WI38 (cell line): ENCODE data around the gene KAT6B.

Experiments
- H3K4me3 ChIP-seq: 2 replicates; pipeline ENCODE4 v1.5.1; 2011; ENCODE audit warnings: low read depth, mild to moderate bottlenecking, control low read depth, low read length
- TF ChIP-seq, protein P1 (sequence below): IDR thresholded peaks from 2 replicates; pipeline ENCODE4 v1.5.1; 2012; ENCODE audit warnings: low read depth, mild to moderate bottlenecking, control low read depth, low read length

Gene KAT6B

DNA sequence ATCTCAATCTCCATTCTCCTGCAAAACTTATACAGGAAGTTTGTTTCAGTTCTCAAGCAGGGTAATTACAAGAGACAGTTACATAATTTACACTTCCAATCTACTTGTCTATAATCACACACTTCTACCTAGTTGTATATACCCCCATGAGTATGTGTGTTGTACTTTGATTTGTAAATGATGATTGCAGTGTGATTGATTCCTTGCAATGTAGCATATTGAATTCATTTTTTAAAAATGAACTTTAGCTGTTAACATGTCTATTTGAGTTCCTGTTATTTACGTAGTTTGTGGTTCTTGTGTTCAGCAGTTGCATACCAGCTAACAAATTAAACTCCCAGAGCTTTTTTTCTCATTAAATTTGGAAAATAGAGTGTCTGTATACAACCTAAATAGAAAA lies 182.6 kb downstream of the KAT6B start:
- H3K4me3 ChIP-seq = no peak overlapping the region
- TF ChIP-seq, protein P1, sequence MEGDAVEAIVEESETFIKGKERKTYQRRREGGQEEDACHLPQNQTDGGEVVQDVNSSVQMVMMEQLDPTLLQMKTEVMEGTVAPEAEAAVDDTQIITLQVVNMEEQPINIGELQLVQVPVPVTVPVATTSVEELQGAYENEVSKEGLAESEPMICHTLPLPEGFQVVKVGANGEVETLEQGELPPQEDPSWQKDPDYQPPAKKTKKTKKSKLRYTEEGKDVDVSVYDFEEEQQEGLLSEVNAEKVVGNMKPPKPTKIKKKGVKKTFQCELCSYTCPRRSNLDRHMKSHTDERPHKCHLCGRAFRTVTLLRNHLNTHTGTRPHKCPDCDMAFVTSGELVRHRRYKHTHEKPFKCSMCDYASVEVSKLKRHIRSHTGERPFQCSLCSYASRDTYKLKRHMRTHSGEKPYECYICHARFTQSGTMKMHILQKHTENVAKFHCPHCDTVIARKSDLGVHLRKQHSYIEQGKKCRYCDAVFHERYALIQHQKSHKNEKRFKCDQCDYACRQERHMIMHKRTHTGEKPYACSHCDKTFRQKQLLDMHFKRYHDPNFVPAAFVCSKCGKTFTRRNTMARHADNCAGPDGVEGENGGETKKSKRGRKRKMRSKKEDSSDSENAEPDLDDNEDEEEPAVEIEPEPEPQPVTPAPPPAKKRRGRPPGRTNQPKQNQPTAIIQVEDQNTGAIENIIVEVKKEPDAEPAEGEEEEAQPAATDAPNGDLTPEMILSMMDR = no peak

DNA sequence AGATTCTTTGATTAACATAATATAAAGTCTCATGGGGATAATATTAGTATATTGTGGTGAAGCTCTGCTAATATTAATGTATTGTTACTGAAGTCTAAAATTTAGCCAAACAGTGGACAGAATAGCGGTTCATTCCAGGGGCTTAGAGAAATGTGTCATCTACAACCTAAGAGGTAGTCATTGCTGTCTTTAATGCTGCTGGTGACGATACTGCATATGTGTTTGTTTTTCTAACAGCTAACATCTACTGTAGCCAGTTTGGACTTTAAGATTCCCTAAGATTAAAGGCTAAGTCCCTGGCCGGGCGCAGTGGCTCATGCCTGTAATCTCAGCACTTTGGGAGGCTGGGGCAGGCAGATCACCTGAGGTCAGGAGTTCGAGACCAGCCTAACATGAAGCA lies 183.0 kb downstream of the KAT6B start:
- TF ChIP-seq, protein P1 = no peak
- no peak overlapping the region for H3K4me3 ChIP-seq

DNA sequence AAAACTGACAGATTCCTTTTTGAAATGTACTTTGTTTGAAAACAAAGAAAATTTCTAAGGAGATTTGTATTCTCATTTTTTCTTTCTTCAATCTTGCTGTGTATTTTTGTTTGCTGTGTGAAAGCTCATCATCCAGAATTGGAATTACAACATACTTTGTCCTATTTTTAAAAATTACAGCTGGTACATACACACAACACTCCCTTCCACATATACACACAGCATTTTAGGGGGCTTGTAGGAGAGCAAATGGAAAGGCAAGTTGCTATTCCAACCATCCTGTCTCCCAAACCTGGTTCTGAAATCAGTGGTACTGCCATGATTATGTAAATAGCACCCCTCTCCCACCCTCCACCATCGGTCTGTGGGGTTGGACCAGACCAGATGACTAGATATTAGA lies 184.0 kb downstream of the KAT6B start:
- H3K4me3 ChIP-seq = no peak overlapping the region
- TF ChIP-seq, protein P1 = no peak

DNA sequence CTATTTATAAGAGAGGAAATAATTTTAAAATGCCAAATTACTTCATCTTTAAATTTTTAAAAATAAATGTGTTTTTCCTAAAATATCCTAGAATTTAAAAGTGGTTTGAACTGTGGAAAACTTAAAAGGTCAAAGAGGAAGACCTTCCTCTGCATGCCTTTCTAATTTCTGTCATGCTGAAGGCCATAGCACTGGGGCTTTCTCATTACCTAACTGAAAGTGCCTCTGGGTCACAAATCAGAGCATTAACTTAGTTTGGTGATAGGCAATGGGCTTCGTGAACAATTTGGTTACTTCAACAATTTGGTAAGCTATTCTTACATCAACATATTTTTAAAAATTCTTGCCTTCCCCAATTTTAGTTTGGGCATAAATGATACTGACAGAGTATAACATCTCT lies 184.8 kb downstream of the KAT6B start:
- no peak overlapping the region for H3K4me3 ChIP-seq
- TF ChIP-seq, protein P1 = no peak

DNA sequence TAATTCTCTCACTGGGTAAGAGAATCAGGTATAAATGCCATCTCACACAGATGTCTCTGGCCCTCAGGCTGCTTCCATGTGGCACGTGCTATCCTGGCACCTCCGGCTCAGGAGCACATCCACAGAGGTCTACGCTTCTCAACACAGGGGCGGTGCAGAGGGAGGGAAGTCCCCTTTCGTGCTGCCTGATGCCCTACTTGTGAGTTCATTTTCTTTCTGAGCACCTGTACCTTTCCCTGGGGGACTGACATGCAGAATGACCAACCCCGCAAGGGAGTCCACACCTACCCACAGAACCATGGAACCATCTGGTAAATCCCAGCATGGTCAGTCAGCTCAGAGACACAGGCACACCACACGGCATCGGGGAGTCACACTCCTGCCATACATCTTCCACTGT lies 186.1 kb downstream of the KAT6B start:
- TF ChIP-seq, protein P1 = no peak
- no peak overlapping the region for H3K4me3 ChIP-seq

DNA sequence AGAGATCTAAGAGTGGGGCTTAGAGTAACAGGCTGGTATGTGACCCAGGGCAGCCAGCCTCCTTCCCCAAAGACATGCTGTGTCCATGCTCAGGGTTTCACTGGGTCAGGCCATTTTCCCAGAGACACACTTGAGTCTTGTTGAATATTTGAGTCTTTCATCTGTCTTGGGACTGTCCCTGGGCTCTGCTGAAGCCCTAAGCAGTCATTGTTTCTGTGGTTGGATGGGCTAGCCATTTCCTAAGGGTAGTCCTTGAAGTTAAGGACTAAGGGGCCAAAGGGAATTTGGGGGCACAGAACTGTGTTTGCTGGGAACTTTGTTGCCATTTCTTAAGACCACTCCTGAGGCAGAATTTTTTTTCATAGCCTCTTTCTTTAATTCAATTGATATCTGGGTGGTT lies 186.6 kb downstream of the KAT6B start:
- TF ChIP-seq, protein P1 = no peak
- no peak overlapping the region for H3K4me3 ChIP-seq

DNA sequence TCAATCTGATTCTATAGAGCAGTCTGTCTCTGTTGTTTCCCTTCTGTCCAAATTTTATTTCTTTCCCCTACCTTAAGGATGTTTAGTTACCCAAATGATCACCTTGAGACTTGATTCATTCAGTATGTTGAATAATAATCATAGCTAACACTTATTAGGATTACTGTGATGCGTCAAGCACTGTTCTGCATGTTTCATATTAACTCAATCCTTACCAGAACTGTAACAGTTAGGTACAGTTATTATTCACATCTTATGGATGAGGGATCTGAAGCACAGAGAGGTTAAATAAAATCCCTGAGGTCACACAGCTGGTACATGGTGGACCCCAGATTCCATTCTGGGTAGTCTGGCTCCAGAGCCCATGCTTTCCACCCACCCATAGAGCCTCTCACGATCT lies 187.1 kb downstream of the KAT6B start:
- H3K4me3 ChIP-seq = no peak overlapping the region
- TF ChIP-seq, protein P1 = no peak
